Uterus (tissue), 4 donors: ENCODE results near the gene LPCAT2. TPM values are rescaled to one million over a fixed set of nuclear protein-coding genes. Genes with fewer than 3 reads are reported as not detected.
A peak's percentile ranks its signal among the peaks of the same experiment; 100 is the strongest.

Experiments used
- DNase-seq, 2 donors: peaks; one replicate each; pipeline ENCODE4 v3.0.0-alpha.2; 2019 to 2020
- H3K27ac ChIP-seq, 2 donors: fragments of 200-600 bp; sonication (generic); 1 replicate in 1 of 2; 2 replicates in 1 of 2; pipeline ENCODE4 v1.5.1; 2016 to 2018
- H3K27me3 ChIP-seq, 2 donors: fragments of 200-600 bp; sonication (generic); one replicate each; pipeline ENCODE4 v1.5.1; 2018 to 2019; ENCODE audit warnings: control low read depth in 1 of 2
- H3K36me3 ChIP-seq, 2 donors: fragments of 200-600 bp; sonication (generic); one replicate each; pipeline ENCODE4 v1.5.1; 2019; ENCODE audit warnings: control low read depth in 1 of 2
- H3K4me1 ChIP-seq, 2 donors: fragments of 200-600 bp; sonication (generic); one replicate each; pipeline ENCODE4 v1.5.1; 2018 to 2019; ENCODE audit warnings: control low read depth in 1 of 2
- H3K4me3 ChIP-seq, 2 donors: fragments of 200-600 bp; sonication (generic); 1 replicate in 1 of 2; 2 replicates in 1 of 2; pipeline ENCODE4 v1.5.1; 2018 to 2019; ENCODE audit warnings: mild to moderate bottlenecking in 1 of 2
- H3K9me3 ChIP-seq, 2 donors: fragments of 200-600 bp; sonication (generic); one replicate each; pipeline ENCODE4 v1.5.1; 2019; ENCODE audit warnings: control low read depth in 1 of 2
- POLR2A ChIP-seq, 2 donors: fragments of 450-650 bp; IDR thresholded peaks; one replicate each; pipeline ENCODE4 v1.6.1; 2016; ENCODE audit warnings: antibody characterized with exemption in 2 of 2, mild to moderate bottlenecking in 1 of 2, moderate library complexity in 1 of 2
- intact Hi-C: fragments of 100-400 bp; cut with DNase I; formaldehyde crosslinking; loops from one replicate; pipeline ENCODE4 v1.15.1; 2023; ENCODE audit warnings: low total_unique reads
- total RNA-seq, 4 donors: library from RNA; depleted of rRNA in 3 of 4; stranded (reverse); fragments of >200 nt in 3 of 4; gene quantifications; one replicate each; pipeline versions ENCODE4 v1.1.0 to v1.2.4, GENCODE V29; 2014 to 2023
- TF ChIP-seq, protein P1 (sequence below), 4 experiments: fragments of 200-600 bp in 2 of 4; fragments of 450-650 bp in 2 of 4; sonication (generic) in 2 of 4; IDR thresholded peaks; one replicate each; pipeline ENCODE4 v1.5.1; 2016 to 2019; ENCODE audit warnings: antibody characterized with exemption in 4 of 4, mild to moderate bottlenecking in 2 of 4, moderate library complexity in 1 of 4
- donor health status: DM: yes; HTN: yes; CAD: no.

The LPCAT2 gene
- total RNA-seq, 4 donors from 2014 or later: 28.8 to 52.9 (median 36.3) TPM

DNA sequence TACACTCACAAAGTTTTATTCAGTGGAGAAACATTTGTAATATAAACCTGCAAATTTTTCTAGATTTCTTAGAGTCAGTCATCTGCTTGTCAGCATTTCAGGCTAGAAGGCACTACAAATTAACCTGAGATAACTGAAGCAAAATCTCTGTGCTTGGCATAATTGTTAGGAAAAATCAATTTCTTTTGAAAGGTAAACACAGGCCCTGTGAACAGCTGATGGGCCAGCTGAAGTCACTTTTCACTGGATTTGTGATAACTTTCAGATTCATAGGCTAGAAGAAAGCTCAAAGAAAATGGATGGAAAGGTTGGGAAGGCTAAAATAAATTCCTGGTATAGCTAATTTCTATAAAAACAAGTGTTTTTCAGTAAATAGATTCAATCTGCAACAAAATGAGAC is 112.9 kb downstream of the LPCAT2 start:
- intact Hi-C loops: no loop called here
- H3K4me1 ChIP-seq: no peaks in the 10 kb centered on the region
- TF ChIP-seq POLR2A (IDR thresholded peaks at IDR 0.05): no peak
- TF ChIP-seq, protein P1, sequence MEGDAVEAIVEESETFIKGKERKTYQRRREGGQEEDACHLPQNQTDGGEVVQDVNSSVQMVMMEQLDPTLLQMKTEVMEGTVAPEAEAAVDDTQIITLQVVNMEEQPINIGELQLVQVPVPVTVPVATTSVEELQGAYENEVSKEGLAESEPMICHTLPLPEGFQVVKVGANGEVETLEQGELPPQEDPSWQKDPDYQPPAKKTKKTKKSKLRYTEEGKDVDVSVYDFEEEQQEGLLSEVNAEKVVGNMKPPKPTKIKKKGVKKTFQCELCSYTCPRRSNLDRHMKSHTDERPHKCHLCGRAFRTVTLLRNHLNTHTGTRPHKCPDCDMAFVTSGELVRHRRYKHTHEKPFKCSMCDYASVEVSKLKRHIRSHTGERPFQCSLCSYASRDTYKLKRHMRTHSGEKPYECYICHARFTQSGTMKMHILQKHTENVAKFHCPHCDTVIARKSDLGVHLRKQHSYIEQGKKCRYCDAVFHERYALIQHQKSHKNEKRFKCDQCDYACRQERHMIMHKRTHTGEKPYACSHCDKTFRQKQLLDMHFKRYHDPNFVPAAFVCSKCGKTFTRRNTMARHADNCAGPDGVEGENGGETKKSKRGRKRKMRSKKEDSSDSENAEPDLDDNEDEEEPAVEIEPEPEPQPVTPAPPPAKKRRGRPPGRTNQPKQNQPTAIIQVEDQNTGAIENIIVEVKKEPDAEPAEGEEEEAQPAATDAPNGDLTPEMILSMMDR (IDR thresholded peaks at IDR 0.05): no peak
- no peaks in the 10 kb centered on the region for H3K9me3 ChIP-seq
- no peak overlapping the region for H3K27ac ChIP-seq
- H3K4me3 ChIP-seq: no peak overlapping the region
- no peak for DNase-seq
- H3K36me3 ChIP-seq: no peaks in the 10 kb centered on the region
- H3K27me3 ChIP-seq: no peaks in the 10 kb centered on the region

DNA sequence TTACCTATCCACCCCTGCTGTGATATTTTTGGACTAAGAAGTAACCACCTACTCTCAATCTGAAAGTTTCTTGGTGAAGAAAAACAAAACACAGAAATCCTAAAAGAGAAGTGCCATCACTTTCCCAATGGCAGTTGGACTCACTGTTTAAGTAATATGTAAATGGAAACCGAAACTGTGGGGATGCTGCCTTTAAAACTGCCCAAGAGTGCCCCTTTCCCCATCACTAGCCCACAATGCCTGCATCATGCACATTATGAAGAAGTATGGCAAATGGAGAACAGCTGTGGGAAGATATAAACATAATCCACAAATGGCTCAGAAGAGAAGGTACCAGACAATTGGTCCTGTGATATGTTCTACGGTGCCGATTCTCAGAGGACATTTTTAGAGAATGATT is 113.4 kb downstream of the LPCAT2 start:
- H3K27ac ChIP-seq: no peak overlapping the region
- no peak for TF ChIP-seq POLR2A (IDR thresholded peaks at IDR 0.05)
- TF ChIP-seq, protein P1 (IDR thresholded peaks at IDR 0.05): no peak
- H3K27me3 ChIP-seq: no peaks in the 10 kb centered on the region
- no peaks in the 10 kb centered on the region for H3K4me1 ChIP-seq
- no peak overlapping the region for H3K4me3 ChIP-seq
- no peak for DNase-seq
- no peaks in the 10 kb centered on the region for H3K9me3 ChIP-seq
- no peaks in the 10 kb centered on the region for H3K36me3 ChIP-seq
- intact Hi-C loops: no loop called here

DNA sequence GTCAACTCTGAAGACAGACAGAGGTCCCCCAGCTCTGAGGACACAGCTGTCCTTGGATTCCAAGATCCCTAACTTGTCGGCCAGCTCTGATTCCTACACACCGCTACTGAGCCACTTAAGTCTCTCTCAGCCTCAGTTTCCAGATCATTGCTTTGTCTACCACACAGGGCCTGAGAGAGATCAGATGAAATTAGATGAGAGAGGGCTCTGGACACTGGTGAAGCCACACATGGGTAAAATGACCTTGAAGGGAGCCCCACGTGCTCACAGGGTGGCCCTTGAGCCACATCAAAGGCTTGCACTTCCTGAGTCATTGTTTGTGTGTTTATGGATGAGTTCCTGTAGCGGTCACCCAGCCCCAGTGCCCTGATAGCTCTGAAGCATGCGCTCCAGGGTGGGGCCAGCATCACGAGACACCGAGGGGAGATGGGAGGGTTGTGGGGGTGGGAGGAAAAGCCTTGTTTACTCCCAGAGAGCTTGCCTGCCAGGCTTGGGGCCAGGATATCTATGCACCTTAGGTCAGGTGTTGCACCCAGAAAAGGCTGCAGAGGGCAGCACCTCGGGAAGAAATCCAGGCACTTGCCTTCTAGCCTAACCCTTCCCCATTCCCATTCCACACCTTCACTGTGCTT is 114.2 kb downstream of the LPCAT2 start:
- TF ChIP-seq, protein P1 (IDR thresholded peaks at IDR 0.05): peak in 1 of 4 experiments; percentile 19
- TF ChIP-seq POLR2A (IDR thresholded peaks at IDR 0.05): no peak
- Histone ChIP-seq H3K4me3 (no peak overlapping the region), H3K27me3 (no peaks in the 10 kb centered on the region), H3K27ac (no peak overlapping the region), H3K4me1 (no peaks in the 10 kb centered on the region), H3K9me3 (no peaks in the 10 kb centered on the region), H3K36me3 (no peaks in the 10 kb centered on the region)
- no peak for DNase-seq
- intact Hi-C loops: no loop called here

DNA sequence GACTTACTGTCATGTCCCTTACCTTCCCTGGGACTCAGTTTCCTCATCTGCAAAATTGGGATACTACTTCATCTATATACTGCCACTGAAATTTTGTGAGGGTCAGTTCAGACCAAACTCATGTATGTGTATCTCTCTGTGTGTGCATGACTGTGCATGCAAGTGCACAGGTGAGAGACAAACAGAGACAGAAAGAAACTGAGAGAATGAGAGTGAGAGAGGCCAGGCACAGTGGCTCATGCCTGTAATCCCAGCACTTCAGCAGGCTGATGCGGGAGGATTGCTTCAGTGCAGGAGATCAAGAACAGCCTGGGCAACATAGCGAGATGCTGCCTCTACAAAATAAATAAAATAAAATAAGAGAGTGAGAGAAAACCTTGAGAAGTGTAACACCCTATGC is 114.8 kb downstream of the LPCAT2 start:
- no peaks in the 10 kb centered on the region for H3K4me1 ChIP-seq
- no peaks in the 10 kb centered on the region for H3K36me3 ChIP-seq
- intact Hi-C loops: no loop called here
- no peak for DNase-seq
- no peaks in the 10 kb centered on the region for H3K9me3 ChIP-seq
- H3K27me3 ChIP-seq: no peaks in the 10 kb centered on the region
- TF ChIP-seq POLR2A (IDR thresholded peaks at IDR 0.05): no peak
- TF ChIP-seq, protein P1 (IDR thresholded peaks at IDR 0.05): no peak
- H3K4me3 ChIP-seq: no peak overlapping the region
- no peak overlapping the region for H3K27ac ChIP-seq

DNA sequence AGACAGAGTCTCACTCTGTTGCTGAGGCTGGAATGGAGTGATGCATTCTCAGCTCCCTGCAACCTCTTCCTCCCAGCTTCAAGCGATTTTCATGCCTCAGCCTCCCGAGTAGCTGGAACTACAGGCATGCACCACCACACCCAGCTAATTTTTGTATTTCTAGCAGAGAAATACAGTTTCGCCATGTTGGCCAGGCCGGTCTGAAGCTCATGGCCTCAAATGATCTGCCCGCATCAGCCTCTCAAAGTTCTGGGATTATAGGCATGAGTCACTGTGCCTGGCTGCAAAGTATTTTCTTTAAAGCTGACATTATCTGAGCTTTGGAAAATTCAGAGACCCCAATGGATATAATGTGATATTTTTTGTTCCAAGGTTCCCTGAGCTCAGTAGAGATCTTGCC is 115.8 kb downstream of the LPCAT2 start:
- Histone ChIP-seq H3K27me3 (no peaks in the 10 kb centered on the region), H3K4me3 (no peak overlapping the region), H3K36me3 (no peaks in the 10 kb centered on the region), H3K4me1 (no peaks in the 10 kb centered on the region), H3K27ac (no peak overlapping the region), H3K9me3 (no peaks in the 10 kb centered on the region)
- intact Hi-C loops: no loop called here
- no peak for DNase-seq
- TF ChIP-seq, protein P1 (IDR thresholded peaks at IDR 0.05): no peak
- no peak for TF ChIP-seq POLR2A (IDR thresholded peaks at IDR 0.05)
